GM23338 (cell line): Measurements from ENCODE around the gene TNIP3. TPM values are rescaled to one million over a fixed set of nuclear protein-coding genes. Genes with fewer than 3 reads are reported as not detected.

Experiments
- ATAC-seq: fragments of 200-7000 bp; cut with Tn5 transposase; 3 replicates; pipeline ENCODE4 v1.9.1; 2020
- DNase-seq: peaks from one replicate; pipeline ENCODE4 v3.0.0-alpha.2; 2015; ENCODE audit warnings: low spot score
- H2AFZ ChIP-seq: fragments of 200-600 bp; sonication (generic); 2 replicates; pipeline ENCODE4 v1.8.0; 2016; ENCODE audit warnings: antibody characterized with exemption, mild to moderate bottlenecking, moderate library complexity
- H3F3A ChIP-seq: fragments of 200-600 bp; sonication (generic); replicated peaks from 2 replicates; pipeline ENCODE4 v1.8.0; 2017; ENCODE audit warnings: antibody characterized with exemption, mixed run types, low read depth
- H3K27ac ChIP-seq: fragments of 200-600 bp; sonication (generic); 2 replicates; pipeline ENCODE4 v1.6.1; 2016; ENCODE audit warnings: low read depth
- H3K27me3 ChIP-seq: fragments of 200-600 bp; sonication (generic); 2 replicates; pipeline ENCODE4 v1.8.0; 2016; ENCODE audit warnings: mild to moderate bottlenecking, mixed run types, moderate library complexity; ENCODE audit not compliant: insufficient read depth
- H3K36me3 ChIP-seq: fragments of 200-600 bp; sonication (generic); 2 replicates; pipeline ENCODE4 v1.8.0; 2016; ENCODE audit warnings: mild to moderate bottlenecking; ENCODE audit not compliant: insufficient read depth
- H3K4me1 ChIP-seq: fragments of 200-600 bp; sonication (generic); 2 replicates; pipeline ENCODE4 v1.8.0; 2016; ENCODE audit warnings: mild to moderate bottlenecking, moderate library complexity; ENCODE audit not compliant: insufficient read depth
- H3K4me2 ChIP-seq: fragments of 200-600 bp; sonication (generic); 2 replicates; pipeline ENCODE4 v1.7.1; 2017; ENCODE audit warnings: mixed run types
- H3K4me3 ChIP-seq: fragments of 200-600 bp; sonication (generic); 2 replicates; pipeline ENCODE4 v1.6.1; 2016; ENCODE audit warnings: mixed run types
- H3K79me2 ChIP-seq: fragments of 200-600 bp; sonication (generic); replicated peaks from 2 replicates; pipeline ENCODE4 v1.8.0; 2017; ENCODE audit warnings: mild to moderate bottlenecking; ENCODE audit not compliant: insufficient read depth
- H3K9me2 ChIP-seq: fragments of 200-600 bp; sonication (generic); 2 replicates; pipeline ENCODE4 v1.8.0; 2017; ENCODE audit not compliant: insufficient read depth
- H4K20me1 ChIP-seq: fragments of 200-600 bp; sonication (generic); replicated peaks from 2 replicates; pipeline ENCODE4 v1.8.0; 2017; ENCODE audit warnings: mild to moderate bottlenecking; ENCODE audit not compliant: insufficient read depth
- H3K27ac Mint-ChIP-seq: 2 replicates; pipeline ENCODE4 v1.8.0; 2020; ENCODE audit warnings: inconsistent platforms, mild to moderate bottlenecking, moderate library complexity, mixed read lengths
- H3K27me3 Mint-ChIP-seq: 3 replicates; pipeline ENCODE4 v1.8.0; 2022; ENCODE audit warnings: low read depth, mild to moderate bottlenecking, moderate library complexity, mixed read lengths, inconsistent platforms; ENCODE audit not compliant: insufficient read depth, poor library complexity
- H3K36me3 Mint-ChIP-seq: 3 replicates; pipeline ENCODE4 v1.8.0; 2021; ENCODE audit warnings: low read depth, mild to moderate bottlenecking, inconsistent platforms, moderate library complexity, mixed read lengths
- H3K4me1 Mint-ChIP-seq: 3 replicates; pipeline ENCODE4 v1.8.0; 2020; ENCODE audit warnings: mild to moderate bottlenecking, inconsistent platforms, mixed read lengths
- H3K4me3 Mint-ChIP-seq: 3 replicates; pipeline ENCODE4 v1.8.0; 2021; ENCODE audit warnings: moderate library complexity, mild to moderate bottlenecking, inconsistent platforms, mixed read lengths
- H3K9me3 Mint-ChIP-seq: 3 replicates; pipeline ENCODE4 v1.8.0; 2020; ENCODE audit warnings: moderate library complexity, mild to moderate bottlenecking, inconsistent platforms, mixed read lengths
- CREB1 ChIP-seq: fragments of 250-450 bp; sonication (Bioruptor Pico); IDR thresholded peaks from 2 replicates; pipeline ENCODE4 v1.5.0; 2020; ENCODE audit warnings: low read depth, mild to moderate bottlenecking, moderate library complexity
- CTCF ChIP-seq, 2 experiments: fragments of 200-600 bp in 1 of 2; sonication (generic) in 1 of 2; conservative IDR thresholded peaks; 2 replicates each; pipeline versions ENCODE4 v1.5.1 to v1.6.1; 2016 to 2017; ENCODE audit warnings: antibody characterized with exemption in 2 of 2, low read depth in 2 of 2, mild to moderate bottlenecking in 2 of 2, moderate library complexity in 1 of 2
- EZH2phosphoT487 ChIP-seq: fragments of 200-600 bp; sonication (generic); IDR thresholded peaks from one replicate; pipeline ENCODE4 v1.8.1; 2018; ENCODE audit warnings: antibody characterized with exemption; ENCODE audit not compliant: unreplicated experiment
- NANOG ChIP-seq: IDR thresholded peaks from 2 replicates; pipeline ENCODE4 v1.6.1; 2016; ENCODE audit warnings: antibody characterized with exemption, borderline replicate concordance
- REST ChIP-seq: IDR thresholded peaks from one replicate; pipeline ENCODE4 v1.6.1; 2018; ENCODE audit warnings: antibody characterized with exemption; ENCODE audit not compliant: unreplicated experiment
- STAT1 ChIP-seq: IDR thresholded peaks from one replicate; pipeline ENCODE4 v1.6.1; 2016; ENCODE audit warnings: antibody characterized with exemption; ENCODE audit not compliant: unreplicated experiment
- ZNF114 ChIP-seq: fragments of 250-450 bp; sonication (Bioruptor Pico); IDR thresholded peaks from 2 replicates; pipeline ENCODE4 v1.5.0; 2020; ENCODE audit warnings: mild to moderate bottlenecking, moderate library complexity
- ZNF331 ChIP-seq: fragments of 250-450 bp; sonication (Bioruptor Pico); IDR thresholded peaks from 2 replicates; pipeline ENCODE4 v1.5.0; 2020; ENCODE audit warnings: low read depth, mild to moderate bottlenecking, moderate library complexity
- ZNF462 ChIP-seq: fragments of 250-450 bp; sonication (Bioruptor Pico); IDR thresholded peaks from 2 replicates; pipeline ENCODE4 v1.5.0; 2020; ENCODE audit warnings: mild to moderate bottlenecking, moderate library complexity
- polyA plus RNA-seq: library from polyadenylated mRNA; unstranded; fragments of >200 nt; fragmentation: Nextera tagmentation; extraction: Ambion mirVana; gene quantifications from 2 replicates; pipeline ENCODE4 v1.2.1, GENCODE V29; 2016
- total RNA-seq: library from RNA; depleted of rRNA; stranded (reverse); fragments of >200 nt; shearing (Covaris generic); gene quantifications from 2 replicates; pipeline ENCODE4 v1.2.3, GENCODE V29; 2014

Gene TNIP3
- total and polyA plus RNA-seq, 2 experiments from 2014 or later, result not detected

GRCh38 chr4:121122661-121123060 lies 41.5 kb downstream of the TNIP3 start (continued):
- TF ChIP-seq REST (no peak), EZH2phosphoT487 (no peak), STAT1 (no peak)

GRCh38 chr4:121119715-121120114 lies 44.4 kb downstream of the TNIP3 start:
- no peak overlapping the region for H3K27ac ChIP-seq

GRCh38 chr4:121118344-121118743 lies 45.8 kb downstream of the TNIP3 start:
- H3K9me2 ChIP-seq, result no peaks in the 10 kb centered on the region
- DNase-seq, result no peak
- H3K4me1 Mint-ChIP-seq, result no peaks in the 10 kb centered on the region
- H3K36me3 Mint-ChIP-seq, result no peaks in the 10 kb centered on the region
- H3K4me3 Mint-ChIP-seq, result no peak overlapping the region
- no peak overlapping the region for H3K27ac ChIP-seq
- no peaks in the 10 kb centered on the region for H4K20me1 ChIP-seq
- no peaks in the 10 kb centered on the region for H3K27me3 ChIP-seq
- no peaks in the 10 kb centered on the region for H3K9me3 Mint-ChIP-seq
- no peaks in the 10 kb centered on the region for H3F3A ChIP-seq
- H3K79me2 ChIP-seq, result no peaks in the 10 kb centered on the region
- H3K4me2 ChIP-seq, result no peak overlapping the region
- H3K4me3 ChIP-seq, result no peak overlapping the region
- no peaks in the 10 kb centered on the region for H3K4me1 ChIP-seq
- H3K27ac Mint-ChIP-seq, result no peak overlapping the region
- no peaks in the 10 kb centered on the region for H3K27me3 Mint-ChIP-seq
- 0 out of 2 replicates have a peak overlapping the region, but pooled peaks have one; percentile 7 for H2AFZ ChIP-seq
- H3K36me3 ChIP-seq, result no peaks in the 10 kb centered on the region
- ATAC-seq, result no peak
- no peak for TF ChIP-seq EZH2phosphoT487
- TF ChIP-seq CREB1 (CRISPR knock-in tag), result no peak
- TF ChIP-seq CTCF (conservative IDR thresholded peaks at IDR 0.05; ENCODE audit: low read depth in 2 of 2), result no peak
- TF ChIP-seq NANOG, result no peak
- no peak for TF ChIP-seq ZNF462 (CRISPR knock-in tag)
- TF ChIP-seq ZNF331 (CRISPR knock-in tag), result no peak

More at GRCh38 chr4:121119715-121120114, 44.4 kb downstream of the TNIP3 start:
- H4K20me1 ChIP-seq, result no peaks in the 10 kb centered on the region
- TF ChIP-seq ZNF114, result no peak
- Mint-ChIP-seq H3K36me3 (no peaks in the 10 kb centered on the region), H3K27ac (no peak overlapping the region), H3K27me3 (no peaks in the 10 kb centered on the region), H3K4me1 (no peaks in the 10 kb centered on the region), H3K9me3 (no peaks in the 10 kb centered on the region), H3K4me3 (no peak overlapping the region)
- H3K36me3 ChIP-seq, result no peaks in the 10 kb centered on the region
- no peaks in the 10 kb centered on the region for H3K4me1 ChIP-seq
- no peaks in the 10 kb centered on the region for H3K79me2 ChIP-seq
- H3F3A ChIP-seq, result no peaks in the 10 kb centered on the region
- H3K9me2 ChIP-seq, result no peaks in the 10 kb centered on the region
- DNase-seq (no peak), ATAC-seq (no peak)
- no peak overlapping the region for H3K4me3 ChIP-seq
- H3K27me3 ChIP-seq, result no peaks in the 10 kb centered on the region
- no peak overlapping the region for H2AFZ ChIP-seq
- H3K4me2 ChIP-seq, result no peak overlapping the region
